Measurements from ENCODE around the gene HOXC11.

Gene HOXC11

DNA sequence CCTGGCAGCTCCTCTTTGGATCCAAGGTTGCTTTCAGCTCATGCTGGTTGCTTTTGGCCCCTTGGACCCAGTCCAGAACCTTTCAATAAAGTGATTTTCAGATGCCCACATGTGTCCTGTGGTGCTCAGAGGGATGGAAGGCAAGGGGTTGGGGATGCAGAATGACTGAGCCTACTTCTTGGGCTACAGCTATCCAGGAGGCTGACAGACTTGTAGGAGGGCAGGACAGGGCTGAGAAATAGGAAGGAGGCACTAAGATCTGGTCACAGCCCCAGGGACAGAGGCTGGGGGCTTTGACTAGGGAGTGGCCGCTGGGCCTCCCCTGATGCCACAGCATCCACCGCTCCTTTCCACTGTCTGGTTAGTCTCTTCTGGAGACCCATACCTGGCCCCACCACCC, 1.2 kb upstream of the HOXC11 start:
- DNase-seq (ENCODE audit: extremely low read depth in 1 of 2, low read depth in 1 of 2), result no peak

DNA sequence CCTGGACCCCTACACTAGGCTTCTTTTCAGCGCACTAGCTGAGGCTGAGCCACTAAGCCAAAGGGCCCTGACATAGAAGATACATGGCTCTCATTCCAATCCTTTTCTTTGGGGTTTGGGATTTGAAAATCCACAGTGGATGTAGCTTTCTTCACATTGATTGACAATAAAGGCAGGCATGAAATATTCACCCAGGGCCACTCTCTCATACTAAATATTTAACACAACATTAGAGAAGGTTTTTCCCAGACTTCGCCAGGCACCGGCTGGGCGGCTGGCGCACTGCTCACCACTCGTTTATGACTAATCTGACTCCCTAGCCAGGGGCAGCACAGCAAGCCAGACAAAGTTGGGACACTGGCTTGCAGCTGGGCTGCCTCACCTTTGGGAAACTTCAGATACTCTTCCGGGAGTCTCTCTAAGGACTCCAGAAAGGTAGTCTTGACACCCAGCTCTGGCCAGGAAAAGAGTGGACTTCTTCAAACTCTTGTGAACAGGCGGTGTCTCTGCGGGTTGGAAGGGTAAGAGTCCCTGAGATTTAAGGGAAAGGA, 699 bp upstream of the HOXC11 start:
- DNase-seq (ENCODE audit: extremely low read depth in 1 of 2, low read depth in 1 of 2), result no peak

DNA sequence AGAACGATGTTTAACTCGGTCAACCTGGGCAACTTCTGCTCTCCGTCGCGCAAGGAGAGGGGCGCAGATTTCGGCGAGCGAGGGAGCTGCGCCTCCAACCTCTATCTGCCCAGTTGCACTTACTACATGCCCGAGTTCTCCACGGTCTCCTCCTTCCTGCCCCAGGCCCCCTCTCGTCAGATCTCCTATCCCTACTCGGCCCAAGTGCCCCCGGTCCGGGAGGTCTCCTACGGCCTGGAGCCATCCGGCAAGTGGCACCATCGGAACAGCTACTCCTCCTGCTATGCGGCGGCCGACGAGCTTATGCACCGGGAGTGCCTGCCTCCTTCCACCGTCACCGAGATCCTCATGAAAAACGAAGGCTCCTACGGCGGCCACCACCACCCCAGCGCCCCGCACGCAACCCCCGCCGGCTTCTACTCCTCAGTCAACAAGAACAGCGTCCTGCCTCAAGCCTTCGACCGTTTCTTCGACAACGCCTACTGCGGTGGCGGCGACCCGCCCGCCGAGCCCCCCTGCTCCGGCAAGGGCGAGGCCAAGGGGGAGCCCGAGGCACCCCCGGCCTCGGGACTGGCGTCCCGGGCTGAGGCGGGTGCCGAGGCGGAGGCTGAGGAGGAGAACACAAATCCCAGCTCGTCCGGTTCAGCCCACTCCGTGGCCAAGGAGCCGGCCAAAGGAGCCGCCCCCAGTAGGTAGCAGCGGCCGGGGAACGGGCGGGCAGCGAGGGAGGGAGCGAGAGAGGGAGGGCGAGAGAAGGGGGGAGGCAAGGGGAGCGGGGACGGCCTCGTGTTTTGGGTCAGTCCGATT, 513 bp downstream of the HOXC11 start:
- no peak for DNase-seq (ENCODE audit: extremely low read depth in 1 of 2, low read depth in 1 of 2)

GRCh38 chr12:53974084-53975063, 1.4 kb downstream of the HOXC11 start, which contains the start of gene HOTAIR:
TSS of gene HOTAIR (minus strand) at chr12:53974954.
- DNase-seq (ENCODE audit: extremely low read depth in 1 of 2, low read depth in 1 of 2), result no peak

DNA sequence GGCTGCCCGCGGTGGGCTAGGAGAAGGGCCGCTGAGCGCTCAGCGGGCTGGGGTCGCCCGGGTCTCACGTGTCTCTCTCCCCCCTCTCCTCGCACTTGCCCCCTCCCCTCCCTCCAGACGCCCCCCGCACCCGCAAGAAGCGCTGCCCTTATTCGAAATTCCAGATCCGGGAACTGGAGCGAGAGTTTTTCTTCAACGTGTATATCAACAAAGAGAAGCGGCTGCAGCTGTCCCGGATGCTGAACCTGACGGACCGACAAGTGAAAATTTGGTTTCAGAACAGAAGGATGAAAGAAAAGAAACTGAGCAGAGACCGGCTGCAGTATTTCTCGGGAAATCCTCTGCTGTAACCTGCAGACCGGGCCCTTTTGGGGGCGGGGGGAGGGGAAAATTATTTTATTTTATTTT, 2.1 kb downstream of the HOXC11 start:
- DNase-seq (ENCODE audit: extremely low read depth in 1 of 2, low read depth in 1 of 2), result no peak

- no peak for DNase-seq (ENCODE audit: extremely low read depth in 1 of 2, low read depth in 1 of 2)
Measured at GRCh38 chr12:53975479-53976152, 2.7 kb downstream of the HOXC11 start.

DNA sequence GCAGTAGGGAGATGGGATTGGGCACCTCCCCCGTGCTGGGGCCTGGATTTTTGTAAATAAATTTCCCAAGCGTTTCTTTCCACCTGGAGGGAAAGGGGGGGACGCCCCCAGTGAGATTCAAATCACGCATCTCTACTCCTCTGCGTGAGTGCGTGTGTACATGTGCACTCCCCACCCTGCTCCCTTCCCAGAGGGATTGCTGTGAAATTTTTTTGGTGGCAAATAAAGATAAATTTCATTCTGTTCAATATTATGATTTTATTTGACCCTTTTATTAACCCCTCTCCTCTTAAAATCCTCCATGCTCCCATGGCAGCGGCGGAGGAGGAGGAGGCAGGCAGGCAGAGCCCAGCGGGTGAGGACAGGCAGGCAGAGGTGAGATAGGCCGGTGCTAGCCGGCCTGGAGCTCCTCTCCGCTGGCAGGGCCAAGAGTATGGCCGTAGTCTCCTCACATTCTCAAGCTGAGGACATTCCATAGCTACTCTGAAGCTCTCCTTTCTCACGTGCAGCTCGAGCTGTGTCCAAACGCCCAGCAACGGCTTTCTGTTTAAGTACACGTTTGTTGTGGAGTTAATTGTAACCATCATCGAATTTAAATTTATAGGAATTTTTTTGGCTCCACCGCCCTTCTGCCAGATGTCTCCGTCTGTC, 3.4 kb downstream of the HOXC11 start:
- DNase-seq (ENCODE audit: extremely low read depth in 1 of 2, low read depth in 1 of 2), result no peak

DNA sequence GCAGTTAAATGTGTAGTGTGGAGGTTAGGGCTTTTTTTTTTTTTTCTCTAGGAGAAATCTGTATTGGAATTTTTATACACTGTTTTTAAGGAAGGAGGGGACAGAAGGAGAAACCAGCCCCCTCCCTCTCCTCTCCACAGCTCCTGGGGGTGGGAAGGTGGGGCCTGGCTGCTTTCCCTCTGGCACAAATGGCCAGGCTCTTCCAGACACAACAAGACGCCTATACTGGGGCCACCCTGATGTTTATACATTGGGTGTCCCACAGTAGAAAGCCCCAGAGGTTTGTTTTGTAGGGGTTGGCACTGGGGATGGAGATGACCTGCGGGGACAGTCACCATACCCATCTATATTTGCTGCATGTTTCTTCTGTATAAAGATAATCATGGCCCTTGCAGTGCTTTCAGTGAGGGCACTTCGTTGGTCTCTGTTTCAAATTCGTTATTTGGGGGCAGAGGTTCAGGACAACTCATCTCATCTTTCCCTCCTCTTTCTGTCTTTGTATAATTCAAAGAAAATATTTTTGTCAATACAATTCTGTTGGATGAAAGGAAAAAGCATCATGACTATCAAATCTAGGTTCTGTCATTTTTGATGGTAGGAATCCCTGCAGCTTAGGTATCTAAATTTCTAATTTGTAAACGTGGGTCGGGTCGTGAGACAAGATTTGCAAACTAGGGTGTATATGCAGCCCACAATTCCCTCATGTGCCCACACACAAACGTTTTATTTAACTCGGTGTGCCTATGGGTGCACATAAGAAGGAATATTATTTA, 4.1 kb downstream of the HOXC11 start:
- no peak for DNase-seq (ENCODE audit: extremely low read depth in 1 of 2, low read depth in 1 of 2)

GRCh38 chr12:53977596-53978445, 4.9 kb downstream of the HOXC11 start:
- no peak for DNase-seq (ENCODE audit: extremely low read depth in 1 of 2, low read depth in 1 of 2)

DNA sequence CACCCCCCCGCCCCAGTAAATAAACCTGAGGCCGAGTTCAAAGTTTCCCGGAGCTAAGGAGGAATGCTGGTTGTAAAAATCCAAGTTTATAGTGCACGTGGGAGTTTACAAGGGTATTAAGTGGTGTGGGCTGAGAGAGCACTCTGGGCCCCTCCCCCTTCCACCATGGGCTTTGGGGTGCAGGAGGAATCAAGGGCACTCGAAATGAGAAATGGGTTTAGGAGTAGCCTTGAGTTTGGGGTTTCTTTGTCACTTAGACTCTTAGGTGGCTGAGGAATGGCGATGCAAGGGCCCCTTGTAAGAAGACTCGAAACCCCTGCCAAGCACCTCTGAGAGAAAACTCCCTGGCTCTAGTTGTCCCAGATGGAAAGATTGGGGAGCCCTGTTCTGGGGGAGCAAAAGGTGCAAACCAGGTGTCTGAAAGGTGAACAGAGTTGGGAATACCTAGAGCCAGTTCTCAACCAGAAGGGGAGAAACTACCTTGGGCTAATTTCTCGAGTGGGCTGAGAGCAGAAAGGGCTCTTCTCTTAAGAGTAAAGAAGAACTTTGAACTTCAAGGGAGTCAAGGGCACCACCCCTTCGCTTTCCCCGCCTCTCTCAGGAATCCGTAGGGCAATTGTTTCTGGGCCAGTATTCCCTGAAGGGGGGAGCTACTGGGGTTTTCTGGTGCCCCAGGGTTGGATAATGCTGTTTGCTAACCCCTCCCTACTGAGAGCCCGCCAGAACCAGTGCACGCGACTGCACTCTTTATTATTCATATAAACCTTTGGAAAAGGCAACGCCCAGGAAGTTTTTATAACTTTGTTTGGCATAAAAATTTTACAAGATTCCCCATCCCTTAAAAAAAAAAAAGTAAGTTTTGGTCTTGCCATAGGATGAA, 5.8 kb downstream of the HOXC11 start:
- DNase-seq (ENCODE audit: extremely low read depth in 1 of 2, low read depth in 1 of 2), result no peak

DNA sequence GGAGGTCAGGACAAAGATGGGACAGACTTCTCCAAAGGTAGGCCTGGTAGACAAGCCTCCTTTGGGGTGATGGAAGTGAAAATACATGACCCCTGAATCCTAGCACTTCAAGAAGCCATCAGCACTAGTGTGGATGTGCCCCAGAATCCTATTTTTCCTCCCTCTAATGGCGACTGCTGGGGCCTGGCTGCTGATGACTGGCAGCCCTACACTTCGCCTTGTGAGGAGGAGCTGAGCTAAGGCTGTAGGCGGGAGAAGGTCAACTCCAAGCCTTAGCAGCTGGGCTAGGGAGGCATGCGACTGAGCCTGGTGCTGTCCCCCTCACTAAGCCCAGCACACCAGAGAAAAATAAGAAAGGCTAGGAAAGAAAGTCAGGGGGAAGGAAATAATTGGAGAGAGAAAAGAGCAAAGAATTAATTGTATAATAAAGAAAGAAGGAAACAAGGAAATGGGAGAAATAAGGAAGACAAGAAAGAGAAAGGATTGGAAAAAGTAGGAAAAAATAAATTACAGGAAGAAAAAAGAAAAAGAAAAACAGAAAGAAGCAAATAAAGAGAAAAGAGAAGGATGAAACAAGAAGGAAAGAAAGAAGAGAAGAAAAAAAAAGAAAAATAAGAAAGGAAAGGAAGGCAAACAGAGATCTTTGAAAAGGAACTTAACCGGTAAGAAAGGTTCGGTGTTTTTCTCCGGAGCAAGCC, 7.3 kb downstream of the HOXC11 start:
- no peak for DNase-seq (ENCODE audit: extremely low read depth in 1 of 2, low read depth in 1 of 2)

GRCh38 chr12:53980802-53981496, 8.0 kb downstream of the HOXC11 start:
- no peak for DNase-seq (ENCODE audit: extremely low read depth in 1 of 2, low read depth in 1 of 2)

- no peak for DNase-seq (ENCODE audit: extremely low read depth in 1 of 2, low read depth in 1 of 2)
Measured at GRCh38 chr12:53981634-53982565, 9.0 kb downstream of the HOXC11 start.

DNA sequence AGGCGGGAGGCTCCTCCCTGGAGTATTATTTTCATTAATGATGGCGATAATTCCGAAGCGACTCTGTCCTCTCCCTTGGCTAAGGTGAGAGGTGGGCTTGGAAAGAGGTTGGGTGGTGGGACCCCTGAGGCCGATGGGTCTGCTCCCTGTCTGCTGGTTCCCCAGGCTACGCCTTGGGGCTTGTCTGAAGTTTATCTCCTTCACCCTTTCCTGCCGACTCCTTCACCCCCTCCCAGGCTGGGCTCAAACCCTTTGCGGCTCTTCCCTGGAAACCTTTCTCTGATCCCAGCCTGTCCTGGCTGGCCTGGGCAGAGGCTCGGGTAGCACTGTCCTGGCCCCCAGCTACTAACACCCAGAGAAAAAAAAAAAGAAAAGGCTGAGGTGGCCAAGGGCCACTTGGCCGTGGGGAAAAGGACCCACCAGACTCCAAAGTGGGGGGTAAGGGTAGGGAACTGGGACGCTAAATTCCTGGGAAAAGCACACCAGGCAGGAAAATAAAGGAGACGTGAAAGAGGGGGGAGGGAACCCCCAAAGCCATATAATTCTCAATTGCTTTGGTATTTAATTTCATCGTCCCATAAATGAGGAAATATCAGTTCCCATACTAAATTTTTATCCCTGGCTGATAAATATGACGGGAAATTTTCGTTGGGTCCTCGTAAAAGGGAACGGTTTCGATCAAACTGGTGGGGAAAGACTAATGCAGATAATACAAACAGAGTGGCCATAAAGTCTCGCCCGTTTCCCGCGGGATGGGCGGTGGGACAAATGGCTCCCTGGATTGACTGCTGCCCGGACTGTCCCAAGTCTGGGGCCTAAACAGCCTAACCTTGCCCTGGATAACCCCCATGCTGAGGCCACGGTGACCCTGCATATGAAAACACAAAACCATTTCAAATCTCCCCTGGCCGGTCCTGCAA, 10.0 kb downstream of the HOXC11 start:
- DNase-seq (ENCODE audit: extremely low read depth in 1 of 2, low read depth in 1 of 2), result no peak
